Loucy (cell line): Measurements from ENCODE around the gene TANGO6.

ENCODE experiments used
- H2AFZ ChIP-seq: fragments of 200-600 bp; sonication (generic); 2 replicates; pipeline ENCODE4 v1.6.0; 2016; ENCODE audit warnings: antibody characterized with exemption, mild to moderate bottlenecking, low read length, moderate library complexity
- H3F3A ChIP-seq: fragments of 200-600 bp; 2 replicates; pipeline ENCODE4 v1.6.0; 2016; ENCODE audit warnings: antibody characterized with exemption, low read depth, mild to moderate bottlenecking
- H3K27me3 ChIP-seq: fragments of 200-600 bp; sonication (generic); 2 replicates; pipeline ENCODE4 v1.6.1; 2014; ENCODE audit warnings: low read length, mild to moderate bottlenecking; ENCODE audit not compliant: insufficient read depth, poor library complexity, severe bottlenecking
- H3K36me3 ChIP-seq: fragments of 200-600 bp; sonication (generic); 2 replicates; pipeline ENCODE4 v1.6.1; 2016; ENCODE audit warnings: low read length; ENCODE audit not compliant: insufficient read depth
- H3K4me1 ChIP-seq: fragments of 200-600 bp; sonication (generic); 2 replicates; pipeline ENCODE4 v1.5.1; 2014; ENCODE audit warnings: low read length, mild to moderate bottlenecking; ENCODE audit not compliant: insufficient read depth, poor library complexity, severe bottlenecking
- H3K4me2 ChIP-seq: fragments of 200-600 bp; sonication (generic); 2 replicates; pipeline ENCODE4 v1.6.0; 2014; ENCODE audit warnings: antibody characterized with exemption, low read length, low read depth, mild to moderate bottlenecking; ENCODE audit not compliant: poor library complexity, severe bottlenecking
- H3K4me3 ChIP-seq: fragments of 200-600 bp; sonication (generic); 2 replicates; pipeline ENCODE4 v1.5.1; 2014; ENCODE audit warnings: low read length, mild to moderate bottlenecking, mixed read lengths; ENCODE audit not compliant: poor library complexity, severe bottlenecking
- H3K79me2 ChIP-seq: fragments of 200-600 bp; sonication (generic); 2 replicates; pipeline ENCODE4 v1.6.1; 2014; ENCODE audit warnings: low read length; ENCODE audit not compliant: insufficient read depth
- H3K9ac ChIP-seq: fragments of 200-600 bp; sonication (generic); 2 replicates; pipeline ENCODE4 v1.6.0; 2014; ENCODE audit warnings: mild to moderate bottlenecking, low read depth, low read length, moderate library complexity; ENCODE audit not compliant: poor library complexity, severe bottlenecking
- H3K9me2 ChIP-seq: fragments of 200-600 bp; sonication (generic); replicated peaks from 2 replicates; pipeline ENCODE4 v1.6.1; 2016; ENCODE audit warnings: low read depth, low read length, mixed read lengths
- H3K9me3 ChIP-seq: fragments of 200-600 bp; sonication (generic); 2 replicates; pipeline ENCODE4 v1.6.1; 2014; ENCODE audit warnings: mild to moderate bottlenecking, antibody characterized with exemption, low read length, low read depth; ENCODE audit not compliant: insufficient read depth
- H4K20me1 ChIP-seq: fragments of 200-600 bp; sonication (generic); 2 replicates; pipeline ENCODE4 v1.6.0; 2014; ENCODE audit warnings: antibody characterized with exemption, low read length, mild to moderate bottlenecking; ENCODE audit not compliant: insufficient read depth, poor library complexity, severe bottlenecking
- CTCF ChIP-seq: fragments of 200-600 bp; sonication (generic); conservative IDR thresholded peaks from 2 replicates; pipeline ENCODE4 v1.5.1; 2014; ENCODE audit warnings: mild to moderate bottlenecking, antibody characterized with exemption, low read length
- EZH2phosphoT487 ChIP-seq: fragments of 200-600 bp; IDR thresholded peaks from 2 replicates; pipeline ENCODE4 v1.6.1; 2018; ENCODE audit warnings: antibody characterized with exemption, mild to moderate bottlenecking, moderate library complexity, borderline replicate concordance

The TANGO6 gene

GRCh38 chr16:68984467-68984866 is 141.1 kb downstream of the TANGO6 start:
- TF ChIP-seq EZH2phosphoT487: no peak
- no peak for TF ChIP-seq CTCF
- Histone ChIP-seq H2AFZ (no peak overlapping the region), H3K27me3 (no peaks in the 10 kb centered on the region), H3K36me3 (no peaks in the 10 kb centered on the region), H3K4me2 (no peak overlapping the region), H4K20me1 (no peaks in the 10 kb centered on the region), H3K4me1 (no peaks in the 10 kb centered on the region), H3K9me2 (no peaks in the 10 kb centered on the region), H3K4me3 (no peak overlapping the region), H3K9me3 (no peaks in the 10 kb centered on the region), H3K9ac (no peak overlapping the region), H3K79me2 (no peaks in the 10 kb centered on the region), H3F3A (no peaks in the 10 kb centered on the region)

- Histone ChIP-seq H3K9me3 (no peaks in the 10 kb centered on the region), H3K4me2 (no peak overlapping the region), H3K9me2 (no peaks in the 10 kb centered on the region), H2AFZ (no peak overlapping the region), H3K4me3 (no peak overlapping the region), H3K79me2 (no peaks in the 10 kb centered on the region), H3K4me1 (no peaks in the 10 kb centered on the region), H3K9ac (no peak overlapping the region), H4K20me1 (no peaks in the 10 kb centered on the region), H3F3A (no peaks in the 10 kb centered on the region), H3K36me3 (no peaks in the 10 kb centered on the region), H3K27me3 (no peaks in the 10 kb centered on the region)
- TF ChIP-seq EZH2phosphoT487 (no peak), CTCF (no peak)
Observed at GRCh38 chr16:68985268-68985667, 141.9 kb downstream of the TANGO6 start.

GRCh38 chr16:68985855-68986254 is 142.5 kb downstream of the TANGO6 start:
- Histone ChIP-seq H3K79me2 (no peaks in the 10 kb centered on the region), H3F3A (no peaks in the 10 kb centered on the region), H3K4me3 (no peak overlapping the region), H3K27me3 (no peaks in the 10 kb centered on the region), H3K4me2 (no peak overlapping the region), H3K9ac (no peak overlapping the region), H3K36me3 (no peaks in the 10 kb centered on the region), H3K4me1 (no peaks in the 10 kb centered on the region), H2AFZ (no peak overlapping the region), H4K20me1 (no peaks in the 10 kb centered on the region), H3K9me2 (no peaks in the 10 kb centered on the region), H3K9me3 (no peaks in the 10 kb centered on the region)
- no peak for TF ChIP-seq CTCF
- TF ChIP-seq EZH2phosphoT487: no peak
